Vagina (tissue), 2 donors: Measurements from ENCODE around the gene STYXL1.

Source experiments
- CTCF ChIP-seq, 3 experiments: fragments of 450-650 bp in 2 of 3; fragments of 200-600 bp in 1 of 3; sonication (generic) in 1 of 3; IDR thresholded peaks; one replicate each; pipeline ENCODE4 v1.5.1; 2017 to 2019; ENCODE audit warnings: antibody characterized with exemption in 3 of 3, mild to moderate bottlenecking in 2 of 3, moderate library complexity in 2 of 3
- POLR2A ChIP-seq, 2 donors: fragments of 450-650 bp; IDR thresholded peaks; one replicate each; pipeline ENCODE4 v1.6.1; 2017; ENCODE audit warnings: antibody characterized with exemption in 2 of 2, mild to moderate bottlenecking in 2 of 2, moderate library complexity in 2 of 2
- POLR2AphosphoS5 ChIP-seq, 2 donors: sonication (generic); formaldehyde crosslinking; IDR thresholded peaks; one replicate each; pipeline ENCODE4 v1.9.0; 2017; ENCODE audit warnings: antibody characterized with exemption in 2 of 2, mild to moderate bottlenecking in 2 of 2, low read depth in 1 of 2; ENCODE audit not compliant: insufficient read depth in 1 of 2

GRCh38 chr7:76074306-76074971 lies 26.6 kb upstream of the STYXL1 start:
- no peak for TF ChIP-seq POLR2A (IDR thresholded peaks at IDR 0.05)
- no peak for TF ChIP-seq CTCF (IDR thresholded peaks at IDR 0.05)
- TF ChIP-seq POLR2AphosphoS5 (IDR thresholded peaks at IDR 0.05; ENCODE audit: insufficient read depth in 1 of 2, low read depth in 1 of 2): no peak
